IMR-90 (cell line): ENCODE measurements around the gene RIMS1.

Experiments used
- CHD1 ChIP-seq: IDR thresholded peaks from 2 replicates; pipeline ENCODE4 v1.6.1; 2012; ENCODE audit warnings: low read depth, low read length, improper control_type of control experiment
- CTCF ChIP-seq: conservative IDR thresholded peaks from 2 replicates; pipeline ENCODE4 v1.5.1; 2012; ENCODE audit warnings: mild to moderate bottlenecking, low read depth, low read length, improper control_type of control experiment
- POLR2A ChIP-seq: IDR thresholded peaks from 2 replicates; pipeline ENCODE4 v1.6.1; 2012; ENCODE audit warnings: mild to moderate bottlenecking, low read depth, low read length
- SMC3 ChIP-seq: fragments of 150-350 bp; IDR thresholded peaks from 2 replicates; pipeline ENCODE4 v1.6.1; 2016; ENCODE audit warnings: low read depth, mild to moderate bottlenecking, antibody characterized with exemption, low read length, moderate library complexity
- USF2 ChIP-seq: fragments of 150-350 bp; IDR thresholded peaks from 2 replicates; pipeline ENCODE4 v1.6.1; 2017; ENCODE audit warnings: mild to moderate bottlenecking, antibody characterized with exemption, low read length, low read depth

GRCh38 chr6:72350296-72350881 lies 464.0 kb downstream of the RIMS1 start:
- TF ChIP-seq CTCF, result no peak
- TF ChIP-seq USF2, result no peak
- TF ChIP-seq SMC3, result no peak
- TF ChIP-seq CHD1, result no peak
- no peak for TF ChIP-seq POLR2A
